GF-D8 (cell line): ENCODE measurements around the gene GNA12.

Source experiments
- DNase-seq: peaks from one replicate; lab custom pipeline; 2025; lab: John Stamatoyannopoulos, UW

The GNA12 gene

GRCh38 chr7:2777898-2778535 is 66.1 kb downstream of the GNA12 start:
- DNase-seq, result no peak

DNA sequence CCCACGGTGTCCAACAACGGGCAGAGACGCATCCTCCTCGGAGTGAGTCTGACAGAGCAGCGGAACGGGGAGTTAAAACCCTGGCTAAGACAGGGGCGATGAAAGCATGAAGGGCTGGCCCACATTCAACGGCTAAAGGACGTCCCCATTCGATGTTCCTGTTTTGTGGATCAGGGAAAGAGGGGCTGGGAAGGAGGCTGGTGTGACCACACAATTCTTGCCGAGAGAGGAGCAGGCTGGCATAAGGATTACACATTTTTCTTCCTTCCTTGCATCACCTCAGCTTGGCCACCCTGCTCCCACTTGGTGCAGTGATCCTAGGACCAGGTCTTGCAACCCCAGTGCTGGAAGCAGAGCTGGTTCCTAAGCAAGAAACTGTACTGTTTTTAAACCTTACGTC is 67.7 kb downstream of the GNA12 start:
- DNase-seq, result no peak

DNA sequence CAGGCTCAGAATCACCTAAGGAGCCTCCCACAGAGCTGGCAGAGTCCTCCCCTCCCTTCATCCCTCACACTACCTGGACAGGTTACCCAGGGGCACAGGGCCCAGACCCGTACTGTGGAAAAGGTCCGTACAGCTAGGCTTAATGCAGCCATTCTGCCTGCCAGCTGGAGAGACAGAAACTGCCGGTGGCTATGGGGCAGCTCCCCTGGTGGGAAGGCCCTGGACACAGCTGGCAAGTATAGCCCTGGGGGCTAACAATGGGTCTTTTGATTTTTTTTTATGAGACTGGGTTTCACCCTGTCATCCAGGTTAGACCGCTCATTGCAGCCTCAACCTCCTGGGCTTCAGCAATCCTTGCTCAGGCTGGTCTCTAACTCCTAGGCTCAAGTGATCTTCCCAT is 68.3 kb downstream of the GNA12 start:
- DNase-seq, result no peak

DNA sequence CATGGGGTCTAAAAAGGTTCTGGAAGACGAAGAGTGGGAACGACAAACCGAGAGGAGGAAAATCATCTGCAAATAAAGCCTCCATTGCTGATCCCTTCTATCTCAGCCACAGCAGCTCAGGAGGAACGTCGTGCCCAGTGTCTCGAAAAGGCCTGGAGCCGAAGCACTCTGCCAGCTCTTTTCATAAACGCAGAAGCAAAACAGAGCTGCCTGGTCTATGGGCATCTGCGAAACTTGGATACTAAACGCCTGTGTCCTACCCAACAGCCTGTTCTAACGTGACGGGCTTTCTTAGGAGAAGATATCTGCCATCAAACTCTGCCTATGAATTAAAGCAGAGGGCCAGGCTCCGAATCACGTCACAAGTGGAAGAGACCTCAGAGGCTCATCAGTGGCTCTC is 68.7 kb downstream of the GNA12 start:
- DNase-seq, result no peak

DNA sequence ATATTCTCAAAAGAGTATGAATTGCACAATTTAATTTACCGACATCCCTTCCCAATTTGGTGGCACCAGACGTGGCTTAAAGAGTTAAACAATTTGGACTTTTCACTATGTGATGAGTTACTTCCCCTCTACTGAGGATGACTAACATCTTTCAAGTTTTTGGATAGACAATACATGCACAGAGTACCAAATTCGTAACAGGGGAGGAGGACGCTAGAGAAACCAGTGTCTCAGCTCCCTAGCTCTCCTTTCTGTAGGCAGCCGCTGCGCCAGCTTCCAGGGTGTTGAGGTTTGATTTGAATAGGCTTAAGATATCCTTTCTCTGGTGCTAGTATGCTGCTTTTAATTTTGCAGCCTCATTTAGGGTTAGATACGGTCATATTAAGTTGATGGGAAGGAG is 69.2 kb downstream of the GNA12 start:
- DNase-seq, result no peak

GRCh38 chr7:2774280-2774679 is 69.8 kb downstream of the GNA12 start:
- DNase-seq, result no peak

- DNase-seq, result no peak
Observed at GRCh38 chr7:2773608-2774007, 70.5 kb downstream of the GNA12 start.

DNA sequence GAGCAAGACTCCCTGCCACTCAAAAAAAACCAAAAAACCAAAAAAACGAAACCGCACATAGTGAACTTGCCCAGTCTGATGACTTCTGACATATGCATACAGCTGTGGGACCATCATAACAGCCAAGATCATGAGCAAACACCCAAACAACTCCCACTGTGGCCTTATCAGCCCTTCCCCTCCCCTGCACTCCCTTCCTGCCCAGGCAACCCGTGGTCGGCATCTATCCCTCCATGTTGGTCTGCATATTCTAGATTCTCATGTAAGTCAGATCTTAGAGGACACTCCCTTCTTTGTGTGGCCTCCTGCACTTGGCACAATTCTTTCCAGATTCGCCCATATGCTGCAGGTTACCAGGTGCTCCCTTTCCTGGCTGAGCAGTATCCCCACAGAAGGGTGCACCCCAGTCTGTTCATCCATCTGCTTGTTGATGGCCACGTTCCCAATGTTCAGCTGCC is 72.8 kb downstream of the GNA12 start:
- DNase-seq, result no peak

GRCh38 chr7:2764621-2765020 is 79.5 kb downstream of the GNA12 start:
- DNase-seq, result no peak

GRCh38 chr7:2763597-2763996 is 80.5 kb downstream of the GNA12 start:
- no peak for DNase-seq

DNA sequence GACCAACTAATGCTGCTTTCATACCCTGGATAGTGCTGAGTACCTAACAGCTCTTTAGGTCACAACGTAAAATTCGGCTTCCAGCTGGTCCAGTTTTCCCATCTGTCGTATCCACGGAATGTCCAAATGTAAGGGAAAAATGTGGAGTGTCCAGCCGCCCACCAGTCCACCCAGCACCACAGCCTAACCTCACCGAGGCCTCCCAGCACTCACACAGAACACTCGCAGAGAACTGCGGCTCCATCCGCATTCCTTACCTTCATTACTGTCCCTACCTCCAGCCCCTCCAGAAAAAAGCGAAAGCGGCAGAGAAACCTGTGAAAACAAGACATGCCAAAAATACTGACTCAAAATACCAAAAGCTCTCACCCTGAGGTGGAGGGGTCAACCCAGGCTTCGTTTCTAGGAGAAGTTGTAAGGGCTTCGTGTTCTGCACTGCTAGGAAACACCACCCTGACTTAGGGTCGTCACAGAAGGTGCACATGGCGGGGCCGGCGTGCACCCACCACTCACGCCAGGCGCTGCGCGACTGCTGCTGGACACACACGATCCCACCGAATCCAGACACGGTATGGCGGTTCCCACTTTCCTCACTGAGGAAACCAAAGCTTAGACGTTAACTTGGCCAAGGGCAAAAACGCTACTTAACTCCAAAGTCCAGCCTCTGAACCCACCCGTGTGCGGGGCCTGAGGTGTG is 82.2 kb downstream of the GNA12 start:
- no peak for DNase-seq

DNA sequence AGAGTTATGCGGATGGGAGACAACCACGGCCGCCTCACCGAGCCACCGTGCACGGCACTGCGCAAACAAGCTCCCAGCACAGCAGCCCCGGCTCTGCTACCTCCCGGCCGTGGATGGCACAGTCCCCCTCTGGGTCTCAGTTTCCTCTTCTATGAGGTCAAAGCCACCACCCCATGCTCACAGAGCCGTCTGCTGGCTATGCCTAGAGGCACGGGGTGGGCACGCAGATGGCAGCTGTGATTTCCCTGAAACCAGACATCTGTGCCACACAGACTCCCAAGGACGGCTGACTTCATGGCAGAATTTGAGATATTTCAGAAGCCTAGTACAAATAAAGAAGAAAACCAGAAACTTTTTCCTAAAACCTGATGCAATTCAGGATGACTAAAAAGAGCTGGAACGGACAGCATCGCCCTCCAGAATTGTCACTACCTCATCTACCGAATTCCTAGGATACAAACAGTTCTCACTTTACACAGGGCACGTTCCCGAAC is 82.9 kb downstream of the GNA12 start:
- DNase-seq, result no peak

DNA sequence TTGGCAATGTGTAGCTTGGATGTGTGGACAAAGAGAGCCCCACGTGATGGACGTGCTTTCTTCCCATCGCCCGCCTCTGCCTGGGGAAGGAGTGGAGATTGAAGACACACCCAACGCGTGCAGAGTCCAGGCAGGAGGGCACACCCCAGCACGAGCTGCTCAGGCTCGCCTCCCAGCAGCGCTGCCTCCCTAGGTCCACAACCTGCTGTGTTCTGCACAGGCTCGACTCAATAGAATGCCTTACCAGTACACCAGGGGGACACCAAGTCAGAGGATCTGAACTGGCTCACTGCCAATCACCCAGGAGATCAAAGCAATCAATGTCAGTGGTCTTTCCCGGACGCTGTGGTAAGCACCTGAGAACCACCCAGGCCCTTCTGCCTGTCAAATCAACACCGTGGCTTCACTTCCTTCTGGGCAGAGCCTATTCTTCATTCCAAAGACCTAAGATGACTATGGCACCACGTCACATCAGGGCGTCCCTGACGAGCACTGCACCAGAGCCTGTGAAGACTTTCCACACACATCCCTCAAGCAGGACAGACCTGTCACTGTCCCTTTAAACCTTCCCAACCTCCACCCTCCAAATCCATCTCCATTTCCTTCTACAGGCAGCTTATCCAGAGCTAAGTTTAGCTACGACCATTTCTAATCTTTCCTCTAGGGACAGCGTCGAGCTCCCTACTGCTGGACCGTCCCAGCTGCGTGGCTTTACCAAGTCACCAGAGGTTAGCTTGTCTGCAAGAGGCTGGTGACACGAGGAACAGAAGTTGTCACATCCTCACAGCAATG is 83.8 kb downstream of the GNA12 start:
- DNase-seq, result no peak

- DNase-seq, result no peak
Observed at GRCh38 chr7:2759736-2760097, 84.4 kb downstream of the GNA12 start.

DNA sequence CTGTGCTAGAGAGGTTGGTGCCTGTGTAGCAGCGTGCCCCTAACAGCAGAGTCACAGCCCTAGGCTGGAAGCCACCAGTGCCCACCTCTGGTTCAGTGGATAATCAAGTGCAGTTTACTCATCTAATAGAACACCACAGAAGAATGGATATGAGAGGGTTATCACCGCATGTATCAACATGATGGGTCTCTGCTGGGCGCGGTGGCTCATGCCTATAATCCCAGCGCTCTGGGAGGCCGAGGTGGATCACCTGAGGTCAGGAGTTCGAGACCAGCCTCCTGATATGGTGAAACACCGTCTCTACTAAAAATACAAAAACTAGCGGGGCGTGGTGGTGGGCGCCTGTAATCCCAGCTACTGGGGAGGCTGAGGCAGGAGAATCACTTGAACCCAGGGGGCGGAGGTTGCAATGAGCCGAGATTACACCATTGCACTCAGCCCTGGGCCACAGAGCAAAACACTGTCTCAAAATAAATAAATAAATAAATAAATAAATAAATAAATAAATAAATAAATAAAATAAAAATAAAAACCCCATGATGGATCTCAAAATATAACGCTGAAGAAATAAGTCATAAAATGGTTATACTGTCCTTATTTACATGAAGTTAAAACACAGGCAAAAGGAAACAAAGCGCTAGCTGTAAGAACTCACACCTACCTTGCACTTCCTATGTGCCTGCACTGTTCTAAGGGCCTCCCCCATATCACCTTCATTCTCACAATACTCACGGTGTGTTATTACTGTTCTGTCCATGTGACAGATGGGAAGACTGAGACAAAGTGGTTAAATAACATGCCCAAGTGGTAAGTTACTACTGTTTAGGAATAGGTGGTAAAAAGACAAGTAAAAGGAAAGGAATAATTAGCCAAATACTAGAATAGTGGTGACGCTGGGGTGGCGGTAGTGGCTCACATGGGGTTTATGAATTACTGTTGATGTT is 85.2 kb downstream of the GNA12 start:
- no peak for DNase-seq

- DNase-seq, result peak; percentile 87
Observed at GRCh38 chr7:2757904-2758672, 86.0 kb downstream of the GNA12 start.

- DNase-seq, result no peak
Observed at GRCh38 chr7:2757361-2757903, 86.7 kb downstream of the GNA12 start.

DNA sequence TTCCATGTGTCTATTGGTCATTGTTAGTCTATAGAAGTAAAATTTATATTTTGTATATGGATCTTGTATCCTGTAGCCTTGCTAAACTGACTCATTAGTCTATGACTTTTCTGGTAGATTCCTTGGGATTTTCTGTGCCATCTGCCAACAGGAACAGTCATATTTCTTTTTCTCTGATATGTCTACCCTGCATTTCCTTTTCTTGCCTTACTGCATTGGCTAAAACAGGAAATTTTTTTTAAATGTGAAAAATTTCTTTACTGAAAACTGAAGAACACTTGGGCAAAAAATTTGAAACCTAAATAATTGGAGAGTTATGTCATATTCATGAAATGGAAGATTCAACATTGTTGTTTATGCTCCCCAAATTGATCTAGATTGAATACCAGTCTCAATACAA is 88.6 kb downstream of the GNA12 start:
- DNase-seq, result no peak

DNA sequence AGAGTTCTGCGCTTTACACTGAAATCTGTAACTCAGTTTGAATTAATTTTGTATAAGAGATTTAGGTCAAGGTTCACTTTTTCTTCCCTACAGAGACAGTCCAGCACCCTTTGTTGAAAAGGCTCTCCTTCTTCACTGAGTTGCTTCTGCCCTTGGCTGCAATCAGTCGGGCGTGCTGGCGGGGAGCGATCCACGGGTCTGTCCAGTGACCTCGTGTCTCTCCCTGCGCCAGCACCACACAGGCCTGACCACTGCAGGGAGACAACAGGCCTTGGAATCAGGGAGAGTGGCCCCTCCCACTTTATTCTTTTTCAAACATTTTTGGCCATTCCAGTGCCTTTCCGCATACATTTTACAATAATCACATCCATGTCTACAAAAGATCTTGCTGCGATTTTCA is 89.2 kb downstream of the GNA12 start:
- no peak for DNase-seq

GRCh38 chr7:2754086-2754485 is 90.0 kb downstream of the GNA12 start:
- DNase-seq, result no peak

DNA sequence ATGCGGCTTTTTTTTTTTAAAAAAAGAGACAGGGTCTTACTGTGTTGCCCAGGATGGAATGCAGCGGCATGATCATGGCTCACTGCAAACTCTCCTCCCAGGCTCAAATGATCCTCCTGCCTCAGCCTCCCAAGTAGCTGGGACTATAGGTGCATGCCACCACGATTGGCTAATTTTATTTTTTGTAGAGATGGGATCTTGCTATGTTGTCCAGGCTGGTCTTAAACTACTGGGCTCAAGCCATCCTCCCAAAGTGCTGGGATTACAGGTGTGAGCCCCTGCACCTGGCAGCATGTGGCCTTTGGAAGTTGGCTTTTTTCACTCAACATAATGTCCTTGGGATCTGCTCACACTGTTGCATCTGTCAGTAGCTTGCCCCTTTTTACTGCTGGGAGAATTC is 91.0 kb downstream of the GNA12 start:
- DNase-seq, result no peak
